IPS-18a (cell line): ENCODE data around the gene TNIK.
"Not testable (repeated sequence)": the region's sequence is repeated elsewhere in the genome, so short reads cannot be mapped to it uniquely, and the experiment has no call there.

Source experiments
- H3K27ac ChIP-seq: one replicate; pipeline ENCODE4 v1.5.1; 2013; ENCODE audit warnings: low read length
- H3K27me3 ChIP-seq: one replicate; pipeline ENCODE4 v1.6.1; 2013; ENCODE audit warnings: mild to moderate bottlenecking, low read length; ENCODE audit not compliant: control insufficient read depth, insufficient read depth
- H3K36me3 ChIP-seq: one replicate; pipeline ENCODE4 v1.6.1; 2013; ENCODE audit warnings: low read depth, low read length; ENCODE audit not compliant: control insufficient read depth
- H3K4me1 ChIP-seq: one replicate; pipeline ENCODE4 v1.6.1; 2013; ENCODE audit warnings: low read depth, low read length; ENCODE audit not compliant: control insufficient read depth
- H3K4me3 ChIP-seq: one replicate; pipeline ENCODE4 v1.5.1; 2013; ENCODE audit warnings: low read length
- H3K9ac ChIP-seq: one replicate; pipeline ENCODE4 v1.6.1; 2013; ENCODE audit warnings: mild to moderate bottlenecking, low read length, moderate library complexity
- H3K9me3 ChIP-seq: one replicate; pipeline ENCODE4 v1.6.1; 2013; ENCODE audit warnings: low read depth, low read length; ENCODE audit not compliant: control insufficient read depth

TNIK gene

DNA sequence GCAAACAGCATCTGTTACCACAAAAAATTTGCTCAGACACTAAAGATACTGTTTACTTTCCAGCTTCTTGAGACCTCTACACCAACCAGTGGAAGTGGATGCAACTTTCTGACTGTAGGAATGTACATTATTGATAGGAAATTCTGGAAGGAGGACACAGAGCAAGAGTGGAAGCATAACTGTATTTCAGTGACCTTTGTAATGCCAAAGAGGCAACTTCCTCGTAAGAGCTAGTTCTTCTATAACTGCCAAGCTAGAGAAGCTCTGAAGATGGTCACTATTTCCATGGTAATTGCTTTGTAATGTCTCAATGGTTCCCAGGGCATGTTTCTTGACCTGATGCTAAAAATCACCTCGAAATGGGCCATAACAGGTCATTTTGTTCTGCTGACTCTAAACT lies 337.3 kb downstream of the TNIK start:
- Histone ChIP-seq H3K9me3 (no peaks in the 10 kb centered on the region), H3K4me3 (no peak overlapping the region), H3K9ac (no peak overlapping the region), H3K27ac (no peak overlapping the region), H3K4me1 (no peaks in the 10 kb centered on the region), H3K27me3 (no peaks in the 10 kb centered on the region), H3K36me3 (peaks cover 16% of the 10 kb centered on the region)

GRCh38 chr3:171122240-171122639 lies 338.0 kb downstream of the TNIK start:
- Histone ChIP-seq H3K36me3 (peaks cover 16% of the 10 kb centered on the region), H3K9ac (no peak overlapping the region), H3K4me3 (no peak overlapping the region), H3K27ac (no peak overlapping the region), H3K27me3 (no peaks in the 10 kb centered on the region), H3K9me3 (no peaks in the 10 kb centered on the region), H3K4me1 (peaks cover 2% of the 10 kb centered on the region)

GRCh38 chr3:171121801-171122200 lies 338.4 kb downstream of the TNIK start:
- H3K4me1 ChIP-seq, result peaks cover 7% of the 10 kb centered on the region
- H3K36me3 ChIP-seq, result peaks cover 16% of the 10 kb centered on the region
- no peak overlapping the region for H3K4me3 ChIP-seq
- H3K27ac ChIP-seq, result no peak overlapping the region
- H3K9ac ChIP-seq, result no peak overlapping the region
- no peaks in the 10 kb centered on the region for H3K27me3 ChIP-seq
- H3K9me3 ChIP-seq, result no peaks in the 10 kb centered on the region

DNA sequence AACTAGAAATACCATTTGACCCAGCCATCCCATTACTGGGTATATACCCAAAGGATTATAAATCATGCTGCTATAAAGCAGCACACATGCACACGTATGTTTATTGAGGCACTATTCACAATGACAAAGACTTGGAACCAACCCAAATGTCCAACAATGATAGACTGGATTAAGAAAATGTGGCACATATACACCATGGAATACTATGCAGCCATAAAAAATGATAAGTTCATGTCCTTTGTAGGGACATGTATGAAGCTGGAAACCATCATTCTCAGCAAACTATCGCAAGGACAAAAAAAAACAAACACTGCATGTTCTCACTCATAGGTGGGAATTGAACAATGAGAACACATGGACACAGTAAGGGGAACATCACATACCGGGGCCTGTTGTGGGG lies 340.8 kb downstream of the TNIK start:
- not testable (repeated sequence) for H3K27me3 ChIP-seq, H3K9me3 ChIP-seq, H3K27ac ChIP-seq, H3K36me3 ChIP-seq, H3K9ac ChIP-seq, H3K4me3 ChIP-seq
- peaks cover 14% of the 10 kb centered on the region for H3K4me1 ChIP-seq

- H3K9ac ChIP-seq, H3K27ac ChIP-seq, H3K27me3 ChIP-seq, H3K36me3 ChIP-seq, H3K4me3 ChIP-seq, H3K9me3 ChIP-seq: not testable (repeated sequence)
- peaks cover 14% of the 10 kb centered on the region for H3K4me1 ChIP-seq
Measured at GRCh38 chr3:171118993-171119392, 341.2 kb downstream of the TNIK start.

GRCh38 chr3:171116824-171117395 lies 343.3 kb downstream of the TNIK start:
- peaks cover 10% of the 10 kb centered on the region for H3K36me3 ChIP-seq
- no peak overlapping the region for H3K9ac ChIP-seq
- H3K4me1 ChIP-seq, result peaks cover 14% of the 10 kb centered on the region
- peak overlapping the region; percentile 31 for H3K27ac ChIP-seq
- H3K9me3 ChIP-seq, result no peaks in the 10 kb centered on the region
- H3K4me3 ChIP-seq, result no peak overlapping the region
- no peaks in the 10 kb centered on the region for H3K27me3 ChIP-seq

DNA sequence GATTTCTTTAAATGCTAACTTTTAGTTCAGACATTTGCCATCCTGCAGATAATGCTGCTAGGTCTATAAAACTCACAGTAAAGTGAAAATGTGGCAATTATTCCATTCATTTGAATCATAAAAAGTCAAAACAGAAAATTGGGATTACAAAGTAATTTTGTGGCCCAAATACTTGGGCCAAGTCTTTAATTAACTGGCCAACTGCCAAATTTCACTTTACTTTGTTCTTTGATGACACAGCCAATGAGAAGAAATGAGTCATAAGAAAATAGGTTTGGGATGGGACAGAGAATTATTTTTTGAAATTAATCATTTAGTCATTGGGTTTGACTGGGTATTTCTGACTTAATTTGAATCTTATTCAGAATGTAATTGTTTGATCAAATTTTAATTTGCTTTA lies 343.8 kb downstream of the TNIK start:
- no peak overlapping the region for H3K4me3 ChIP-seq
- no peak overlapping the region for H3K27ac ChIP-seq
- peaks cover 7% of the 10 kb centered on the region for H3K36me3 ChIP-seq
- peaks cover 14% of the 10 kb centered on the region for H3K4me1 ChIP-seq
- H3K9me3 ChIP-seq, result no peaks in the 10 kb centered on the region
- no peak overlapping the region for H3K9ac ChIP-seq
- H3K27me3 ChIP-seq, result no peaks in the 10 kb centered on the region

- Histone ChIP-seq H3K4me1 (peaks cover 14% of the 10 kb centered on the region), H3K4me3 (no peak overlapping the region), H3K27me3 (no peaks in the 10 kb centered on the region), H3K9me3 (no peaks in the 10 kb centered on the region), H3K27ac (no peak overlapping the region), H3K9ac (no peak overlapping the region), H3K36me3 (peaks cover 4% of the 10 kb centered on the region)
Measured at GRCh38 chr3:171115667-171116066, 344.5 kb downstream of the TNIK start.

DNA sequence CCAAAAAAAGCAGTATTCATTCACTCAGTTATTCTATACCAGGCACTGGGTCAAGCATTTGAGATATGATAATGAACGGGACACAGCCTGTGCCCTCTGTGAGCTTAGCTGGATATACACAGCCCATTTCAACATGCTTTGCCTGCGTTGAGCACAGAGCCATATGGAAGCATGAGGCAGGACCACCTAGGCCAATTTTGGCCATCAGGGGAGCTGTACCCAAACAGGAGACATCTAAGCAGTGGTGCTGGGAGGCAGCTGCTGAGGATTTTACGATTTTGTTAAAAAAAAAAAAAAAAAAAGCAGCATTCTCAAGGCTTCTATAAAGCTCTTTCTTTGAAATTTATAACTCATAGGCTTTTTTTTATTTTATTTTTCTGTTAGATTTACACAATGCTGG lies 346.5 kb downstream of the TNIK start:
- Histone ChIP-seq H3K27me3 (no peaks in the 10 kb centered on the region), H3K27ac (no peak overlapping the region), H3K4me1 (peaks cover 14% of the 10 kb centered on the region), H3K9me3 (no peaks in the 10 kb centered on the region), H3K36me3 (peaks cover 11% of the 10 kb centered on the region), H3K4me3 (no peak overlapping the region), H3K9ac (no peak overlapping the region)

- Histone ChIP-seq H3K4me3 (no peak overlapping the region), H3K36me3 (peaks cover 17% of the 10 kb centered on the region), H3K4me1 (no peaks in the 10 kb centered on the region), H3K27me3 (no peaks in the 10 kb centered on the region), H3K9ac (no peak overlapping the region), H3K27ac (no peak overlapping the region), H3K9me3 (no peaks in the 10 kb centered on the region)
Measured at GRCh38 chr3:171110715-171111114, 349.5 kb downstream of the TNIK start.

GRCh38 chr3:171108066-171108465 lies 352.1 kb downstream of the TNIK start:
- no peak overlapping the region for H3K4me3 ChIP-seq
- no peaks in the 10 kb centered on the region for H3K27me3 ChIP-seq
- H3K36me3 ChIP-seq, result peaks cover 17% of the 10 kb centered on the region
- H3K4me1 ChIP-seq, result no peaks in the 10 kb centered on the region
- H3K9ac ChIP-seq, result no peak overlapping the region
- H3K27ac ChIP-seq, result no peak overlapping the region
- no peaks in the 10 kb centered on the region for H3K9me3 ChIP-seq

DNA sequence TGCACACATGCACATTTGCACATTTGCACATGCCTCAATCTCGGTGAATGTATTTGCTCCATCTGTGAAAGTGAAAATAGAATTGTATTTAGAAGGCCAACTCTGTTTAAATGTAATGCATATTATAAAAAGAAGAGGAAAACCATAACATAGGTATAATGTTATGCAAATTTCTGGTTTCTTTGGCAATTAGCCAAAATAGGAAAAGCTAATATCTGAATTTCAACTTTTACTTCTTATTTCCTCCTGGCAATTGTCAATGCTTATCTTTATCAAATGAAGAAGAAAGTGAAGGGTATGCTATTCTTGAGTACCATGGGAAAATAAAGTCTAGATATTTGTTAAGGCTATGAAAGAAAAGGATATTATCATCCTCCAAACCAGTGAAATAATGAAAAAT lies 357.0 kb downstream of the TNIK start:
- H3K36me3 ChIP-seq, result peaks cover 11% of the 10 kb centered on the region
- no peaks in the 10 kb centered on the region for H3K4me1 ChIP-seq
- H3K4me3 ChIP-seq, result no peak overlapping the region
- H3K27me3 ChIP-seq, result no peaks in the 10 kb centered on the region
- H3K27ac ChIP-seq, result no peak overlapping the region
- no peaks in the 10 kb centered on the region for H3K9me3 ChIP-seq
- H3K9ac ChIP-seq, result no peak overlapping the region
